Breast epithelium (tissue), 4 donors: ENCODE results near the gene OMA1. TPM values are rescaled to one million over a fixed set of nuclear protein-coding genes. Genes with fewer than 3 reads are reported as not detected.

ENCODE experiments used
- DNase-seq, 2 donors: peaks; one replicate each; pipeline ENCODE4 v3.0.0-alpha.2; 2019; ENCODE audit warnings: low spot score in 2 of 2
- H3K27ac ChIP-seq, 2 donors: fragments of 200-600 bp; sonication (generic) in 1 of 2; one replicate each; pipeline ENCODE4 v1.5.1; 2016 to 2019; ENCODE audit warnings: mild to moderate bottlenecking in 1 of 2
- H3K27me3 ChIP-seq, 2 donors: fragments of 200-600 bp; sonication (generic) in 1 of 2; one replicate each; pipeline versions ENCODE4 v1.5.1 to v1.6.0; 2017 to 2019; ENCODE audit warnings: control low read depth in 1 of 2, mild to moderate bottlenecking in 1 of 2
- H3K36me3 ChIP-seq: fragments of 200-600 bp; one replicate; pipeline ENCODE4 v1.5.1; 2019
- H3K4me1 ChIP-seq, 2 donors: fragments of 200-600 bp; sonication (generic); one replicate each; pipeline ENCODE4 v1.5.1; 2016 to 2019; ENCODE audit warnings: control low read depth in 1 of 2
- H3K4me3 ChIP-seq, 3 donors: fragments of 200-600 bp; sonication (generic); 1 replicate in 2 of 3; 2 replicates in 1 of 3; pipeline ENCODE4 v1.5.1; 2016 to 2019; ENCODE audit warnings: mild to moderate bottlenecking in 3 of 3, moderate library complexity in 2 of 3
- H3K9me3 ChIP-seq, 2 donors: fragments of 200-600 bp; sonication (generic) in 1 of 2; one replicate each; pipeline ENCODE4 v1.5.1; 2016 to 2019; ENCODE audit warnings: control low read depth in 1 of 2
- POLR2A ChIP-seq: fragments of 450-650 bp; IDR thresholded peaks from one replicate; pipeline ENCODE4 v1.6.1; 2016; ENCODE audit warnings: antibody characterized with exemption, mild to moderate bottlenecking, moderate library complexity
- POLR2AphosphoS5 ChIP-seq, 3 donors: sonication (generic); formaldehyde crosslinking; IDR thresholded peaks; one replicate each; pipeline ENCODE4 v1.6.1; 2017; ENCODE audit warnings: antibody characterized with exemption in 3 of 3
- intact Hi-C: fragments of 100-400 bp; cut with DNase I; formaldehyde crosslinking; loops from one replicate; pipeline ENCODE4 v1.15.1; 2023; ENCODE audit warnings: low total_unique reads
- total RNA-seq, 3 donors: library from RNA; depleted of rRNA; stranded (reverse); fragments of >200 nt; gene quantifications; one replicate each; pipeline ENCODE4 v1.1.0, GENCODE V29; 2016
- TF ChIP-seq, protein P1 (sequence below), 3 donors: fragments of 450-650 bp; IDR thresholded peaks; one replicate each; pipeline ENCODE4 v1.5.1; 2016 to 2017; ENCODE audit warnings: antibody characterized with exemption in 3 of 3, mild to moderate bottlenecking in 3 of 3, moderate library complexity in 3 of 3

OMA1 gene
- total RNA-seq, 3 donors from 2014 or later, result 26.4 to 79.8 (median 48.2) TPM

DNA sequence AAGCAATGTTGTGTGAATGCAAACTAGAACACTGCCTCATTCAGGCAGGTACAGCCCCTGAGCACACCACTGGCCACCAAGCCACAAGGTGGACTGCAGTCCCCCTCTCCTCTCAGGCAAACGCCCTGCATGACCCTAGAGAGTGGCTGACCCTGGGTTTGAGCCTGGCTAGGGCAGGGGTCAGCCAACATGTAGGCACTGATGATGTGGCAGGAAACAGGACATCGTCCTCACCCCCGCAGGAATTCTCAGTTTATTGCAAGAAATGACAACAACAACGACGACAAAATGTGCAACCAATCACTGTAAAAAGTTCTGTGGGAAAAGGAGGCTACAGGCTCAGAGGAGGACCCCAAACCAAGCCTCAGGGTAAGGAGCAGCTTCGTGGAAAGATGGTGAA, 81.3 kb downstream of the OMA1 start:
- no peak overlapping the region for H3K4me3 ChIP-seq
- H3K9me3 ChIP-seq, result no peaks in the 10 kb centered on the region
- no peaks in the 10 kb centered on the region for H3K4me1 ChIP-seq
- H3K36me3 ChIP-seq, result no peaks in the 10 kb centered on the region
- TF ChIP-seq POLR2AphosphoS5 (IDR thresholded peaks at IDR 0.05) (no peak), POLR2A (no peak)
- TF ChIP-seq, protein P1, sequence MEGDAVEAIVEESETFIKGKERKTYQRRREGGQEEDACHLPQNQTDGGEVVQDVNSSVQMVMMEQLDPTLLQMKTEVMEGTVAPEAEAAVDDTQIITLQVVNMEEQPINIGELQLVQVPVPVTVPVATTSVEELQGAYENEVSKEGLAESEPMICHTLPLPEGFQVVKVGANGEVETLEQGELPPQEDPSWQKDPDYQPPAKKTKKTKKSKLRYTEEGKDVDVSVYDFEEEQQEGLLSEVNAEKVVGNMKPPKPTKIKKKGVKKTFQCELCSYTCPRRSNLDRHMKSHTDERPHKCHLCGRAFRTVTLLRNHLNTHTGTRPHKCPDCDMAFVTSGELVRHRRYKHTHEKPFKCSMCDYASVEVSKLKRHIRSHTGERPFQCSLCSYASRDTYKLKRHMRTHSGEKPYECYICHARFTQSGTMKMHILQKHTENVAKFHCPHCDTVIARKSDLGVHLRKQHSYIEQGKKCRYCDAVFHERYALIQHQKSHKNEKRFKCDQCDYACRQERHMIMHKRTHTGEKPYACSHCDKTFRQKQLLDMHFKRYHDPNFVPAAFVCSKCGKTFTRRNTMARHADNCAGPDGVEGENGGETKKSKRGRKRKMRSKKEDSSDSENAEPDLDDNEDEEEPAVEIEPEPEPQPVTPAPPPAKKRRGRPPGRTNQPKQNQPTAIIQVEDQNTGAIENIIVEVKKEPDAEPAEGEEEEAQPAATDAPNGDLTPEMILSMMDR (IDR thresholded peaks at IDR 0.05), result no peak
- no peak for DNase-seq
- H3K27me3 ChIP-seq, result no peaks in the 10 kb centered on the region
- H3K27ac ChIP-seq, result no peak overlapping the region
- intact Hi-C loops, result no loop called here

DNA sequence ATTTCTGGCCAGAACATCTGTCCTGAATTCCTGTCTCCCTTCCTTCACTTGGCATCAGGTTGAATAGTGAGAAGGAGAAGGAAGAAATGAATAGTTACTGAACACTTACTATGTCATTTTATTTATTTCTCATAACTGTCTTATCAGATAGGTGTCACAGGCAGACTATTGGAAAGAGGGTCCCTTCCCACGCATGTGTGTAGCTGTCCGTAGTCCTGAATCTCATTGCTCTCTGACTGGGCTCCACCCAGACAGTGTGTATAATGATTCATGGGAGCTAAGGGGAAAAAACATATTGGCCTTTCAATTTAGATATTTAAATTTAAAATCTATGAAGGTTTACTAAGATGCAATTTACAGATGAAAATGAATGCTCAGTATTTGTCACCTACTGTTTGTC, 86.1 kb downstream of the OMA1 start:
- H3K27me3 ChIP-seq, result no peaks in the 10 kb centered on the region
- no peak for DNase-seq
- H3K4me3 ChIP-seq, result no peak overlapping the region
- no peak overlapping the region for H3K27ac ChIP-seq
- no peaks in the 10 kb centered on the region for H3K9me3 ChIP-seq
- TF ChIP-seq, protein P1 (IDR thresholded peaks at IDR 0.05), result no peak
- TF ChIP-seq POLR2AphosphoS5 (IDR thresholded peaks at IDR 0.05), result no peak
- TF ChIP-seq POLR2A, result no peak
- intact Hi-C loops, result no loop called here
- H3K36me3 ChIP-seq, result no peaks in the 10 kb centered on the region
- H3K4me1 ChIP-seq, result no peaks in the 10 kb centered on the region

DNA sequence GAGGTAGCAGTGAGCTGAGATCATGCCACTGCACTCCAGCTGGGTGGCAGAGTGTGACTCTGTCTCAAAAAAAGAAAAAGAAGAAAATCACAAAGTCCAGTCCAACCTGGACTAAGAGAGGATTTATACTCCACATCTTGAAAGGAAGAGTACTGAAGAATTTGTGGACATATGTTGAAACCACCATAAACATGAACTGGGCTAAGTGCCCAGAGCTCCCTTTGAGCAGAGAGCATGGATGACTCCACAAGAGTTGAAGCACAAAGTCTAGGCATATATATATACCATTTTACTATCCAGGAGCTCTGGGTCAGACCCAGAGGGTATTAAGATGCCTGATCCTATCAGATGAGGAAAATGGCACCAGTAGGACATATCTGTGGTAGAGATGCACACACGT, 86.6 kb downstream of the OMA1 start:
- intact Hi-C loops, result no loop called here
- no peak for TF ChIP-seq POLR2A
- TF ChIP-seq, protein P1 (IDR thresholded peaks at IDR 0.05), result no peak
- no peak for TF ChIP-seq POLR2AphosphoS5 (IDR thresholded peaks at IDR 0.05)
- no peak for DNase-seq
- no peaks in the 10 kb centered on the region for H3K27me3 ChIP-seq
- H3K4me1 ChIP-seq, result no peaks in the 10 kb centered on the region
- no peaks in the 10 kb centered on the region for H3K9me3 ChIP-seq
- H3K27ac ChIP-seq, result no peak overlapping the region
- no peaks in the 10 kb centered on the region for H3K36me3 ChIP-seq
- H3K4me3 ChIP-seq, result no peak overlapping the region

DNA sequence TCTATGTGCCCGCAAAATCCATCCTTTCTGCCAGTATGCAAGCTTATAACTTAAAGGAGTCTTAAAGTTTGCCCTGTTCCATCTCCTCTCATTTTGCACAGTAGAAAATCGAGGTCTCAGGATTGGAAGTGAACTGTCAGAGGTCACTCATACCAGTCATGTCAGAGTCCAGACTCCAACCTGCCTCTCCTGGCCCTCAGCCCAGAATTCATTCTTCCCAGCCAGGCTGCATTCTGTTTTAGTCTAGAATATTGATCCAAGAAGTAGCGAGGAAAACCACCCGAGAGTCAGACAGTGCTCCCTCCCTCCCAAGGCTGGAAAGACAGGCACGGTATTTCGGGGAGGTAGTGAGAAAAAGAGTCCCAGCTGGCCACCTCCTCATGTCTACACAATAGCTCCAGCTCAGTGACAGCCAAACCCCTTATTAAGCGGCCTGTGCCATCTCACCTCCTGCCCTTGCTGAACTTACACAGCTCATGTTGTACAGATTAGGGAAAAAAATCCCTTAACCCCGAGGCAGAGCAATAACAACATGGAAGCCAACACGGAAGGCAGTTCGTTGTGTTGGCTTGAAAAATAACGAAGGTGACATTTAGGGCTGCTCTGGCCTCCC, 89.4 kb downstream of the OMA1 start:
- intact Hi-C loops, result no loop called here
- H3K4me1 ChIP-seq, result no peaks in the 10 kb centered on the region
- no peaks in the 10 kb centered on the region for H3K36me3 ChIP-seq
- no peak overlapping the region for H3K27ac ChIP-seq
- H3K9me3 ChIP-seq, result no peaks in the 10 kb centered on the region
- no peaks in the 10 kb centered on the region for H3K27me3 ChIP-seq
- no peak for DNase-seq
- H3K4me3 ChIP-seq, result no peak overlapping the region
- TF ChIP-seq, protein P1 (IDR thresholded peaks at IDR 0.05), result no peak
- TF ChIP-seq POLR2AphosphoS5 (IDR thresholded peaks at IDR 0.05), result no peak
- TF ChIP-seq POLR2A, result no peak

DNA sequence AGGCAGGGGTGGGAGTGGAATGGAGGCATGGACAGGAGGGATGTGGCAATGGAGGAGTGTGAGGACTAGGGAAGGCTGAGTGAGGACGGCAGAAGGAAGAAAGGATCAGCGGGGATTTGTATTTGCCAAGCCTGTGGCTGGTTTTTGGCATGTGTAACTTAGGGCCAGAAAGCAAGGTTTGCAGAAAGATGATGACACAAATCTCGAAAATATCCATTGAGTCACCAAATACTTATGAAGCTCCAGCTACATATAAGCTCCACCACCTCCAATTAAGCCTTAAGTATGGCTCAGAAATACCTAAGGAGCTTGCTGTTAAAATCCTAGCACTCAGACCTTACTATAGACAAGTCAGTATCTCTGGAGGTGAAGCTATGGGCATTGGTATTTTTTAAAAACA, 90.1 kb downstream of the OMA1 start:
- no peaks in the 10 kb centered on the region for H3K4me1 ChIP-seq
- no peak overlapping the region for H3K27ac ChIP-seq
- no peak for DNase-seq
- no peaks in the 10 kb centered on the region for H3K27me3 ChIP-seq
- no peaks in the 10 kb centered on the region for H3K9me3 ChIP-seq
- intact Hi-C loops, result no loop called here
- no peaks in the 10 kb centered on the region for H3K36me3 ChIP-seq
- H3K4me3 ChIP-seq, result no peak overlapping the region
- no peak for TF ChIP-seq POLR2A
- TF ChIP-seq, protein P1 (IDR thresholded peaks at IDR 0.05), result no peak
- TF ChIP-seq POLR2AphosphoS5 (IDR thresholded peaks at IDR 0.05), result no peak
